GM12873 (cell line): ENCODE results near the gene SORBS2.

Experiments
- CTCF ChIP-seq: IDR thresholded peaks from 2 replicates; pipeline ENCODE4 v1.5.1; 2012; ENCODE audit warnings: low read depth, mild to moderate bottlenecking, moderate library complexity, low read length, control low read depth; ENCODE audit not compliant: insufficient read depth; ENCODE audit errors: missing control alignments

SORBS2 gene

GRCh38 chr4:185771711-185772390 is 40.1 kb downstream of the SORBS2 start:
- no peak for TF ChIP-seq CTCF

GRCh38 chr4:185767528-185767927 is 44.5 kb downstream of the SORBS2 start:
- no peak for TF ChIP-seq CTCF

GRCh38 chr4:185764876-185765275 is 47.1 kb downstream of the SORBS2 start:
- no peak for TF ChIP-seq CTCF

- TF ChIP-seq CTCF: no peak
Observed at GRCh38 chr4:185761352-185762235, 50.4 kb downstream of the SORBS2 start.

- no peak for TF ChIP-seq CTCF
Observed at GRCh38 chr4:185758807-185759206, 53.2 kb downstream of the SORBS2 start.

GRCh38 chr4:185755451-185755850 is 56.5 kb downstream of the SORBS2 start:
- no peak for TF ChIP-seq CTCF

- TF ChIP-seq CTCF: no peak
Observed at GRCh38 chr4:185754961-185755360, 57.0 kb downstream of the SORBS2 start.
